ENCODE data around the gene KIF6. TPM values are rescaled to one million over a fixed set of nuclear protein-coding genes. Genes with fewer than 3 reads are reported as not detected.

KIF6 gene
- polyA plus RNA-seq, 1 donor (not counting 4 experiments of a cell fraction or from before 2014, with no cell fraction given): 0.14 TPM

GRCh38 chr6:39496915-39497314, 228.3 kb downstream of the KIF6 start:
- DNase-seq (ENCODE audit: low read depth, low spot score): no peak
- FAIRE-seq: no peak
- H4K20me1 ChIP-seq (ENCODE audit: control insufficient read depth, extremely low read depth, insufficient read depth, low read length): no peaks in the 10 kb centered on the region
- no peak overlapping the region for H3K27ac ChIP-seq (ENCODE audit: control insufficient read depth, insufficient read depth, low read length)
- H3K4me2 ChIP-seq (ENCODE audit: control insufficient read depth, extremely low read depth, insufficient read depth, low read depth, low read length): no peak overlapping the region
- H3K4me1 ChIP-seq (ENCODE audit: control insufficient read depth, extremely low read depth, insufficient read depth, low read length): no peaks in the 10 kb centered on the region
- H3K36me3 ChIP-seq (ENCODE audit: control insufficient read depth in 2 of 2, extremely low read depth in 1 of 2, insufficient read depth in 2 of 2, low read length in 2 of 2): no peaks in the 10 kb centered on the region
- no peak overlapping the region for H2AFZ ChIP-seq (ENCODE audit: control insufficient read depth, low read length)
- dilution Hi-C loops (cut with MboI; ENCODE audit: extremely low pct_ligation_motif_present, low sequenced_read_pairs): no loop called here
- H3K9me1 ChIP-seq (ENCODE audit: control insufficient read depth, extremely low read depth, insufficient read depth, low read length): no peaks in the 10 kb centered on the region
- H3K9ac ChIP-seq (ENCODE audit: control insufficient read depth, extremely low read depth, insufficient read depth, low read length): no peak overlapping the region
- no peak overlapping the region for H3K4me3 ChIP-seq (ENCODE audit: control insufficient read depth in 2 of 3, extremely low read depth in 1 of 3, insufficient read depth in 2 of 3, low read depth in 1 of 3, low read length in 3 of 3)
- TF ChIP-seq EZH2 (IDR thresholded peaks at IDR 0.05; ENCODE audit: low read length) (no peak), CTCF (optimal IDR thresholded peaks at IDR 0.05 in 1 of 3, IDR thresholded peaks at IDR 0.05 in 1 of 3, conservative IDR thresholded peaks at IDR 0.05 in 1 of 3; ENCODE audit: extremely low read depth in 1 of 3, insufficient read depth in 2 of 3, low read length in 3 of 3) (no peak)
- H3K79me2 ChIP-seq (ENCODE audit: control insufficient read depth, insufficient read depth, low read length): no peaks in the 10 kb centered on the region
- H3K9me3 ChIP-seq (ENCODE audit: control insufficient read depth, low read depth, low read length): no peaks in the 10 kb centered on the region
- H3K27me3 ChIP-seq (ENCODE audit: control insufficient read depth, extremely low read depth, insufficient read depth, low read length): no peaks in the 10 kb centered on the region

- H3K4me3 ChIP-seq (ENCODE audit: control insufficient read depth in 2 of 3, extremely low read depth in 1 of 3, insufficient read depth in 2 of 3, low read depth in 1 of 3, low read length in 3 of 3): no peak overlapping the region
- no peaks in the 10 kb centered on the region for H3K36me3 ChIP-seq (ENCODE audit: control insufficient read depth in 2 of 2, extremely low read depth in 1 of 2, insufficient read depth in 2 of 2, low read length in 2 of 2)
- H3K27me3 ChIP-seq (ENCODE audit: control insufficient read depth, extremely low read depth, insufficient read depth, low read length): no peaks in the 10 kb centered on the region
- H3K9ac ChIP-seq (ENCODE audit: control insufficient read depth, extremely low read depth, insufficient read depth, low read length): no peak overlapping the region
- H3K9me3 ChIP-seq (ENCODE audit: control insufficient read depth, low read depth, low read length): no peaks in the 10 kb centered on the region
- DNase-seq (ENCODE audit: low read depth, low spot score): no peak
- TF ChIP-seq CTCF (optimal IDR thresholded peaks at IDR 0.05 in 1 of 3, IDR thresholded peaks at IDR 0.05 in 1 of 3, conservative IDR thresholded peaks at IDR 0.05 in 1 of 3; ENCODE audit: extremely low read depth in 1 of 3, insufficient read depth in 2 of 3, low read length in 3 of 3) (no peak), EZH2 (IDR thresholded peaks at IDR 0.05; ENCODE audit: low read length) (no peak)
- no peaks in the 10 kb centered on the region for H3K79me2 ChIP-seq (ENCODE audit: control insufficient read depth, insufficient read depth, low read length)
- no peak overlapping the region for H3K4me2 ChIP-seq (ENCODE audit: control insufficient read depth, extremely low read depth, insufficient read depth, low read depth, low read length)
- H3K27ac ChIP-seq (ENCODE audit: control insufficient read depth, insufficient read depth, low read length): no peak overlapping the region
- H3K9me1 ChIP-seq (ENCODE audit: control insufficient read depth, extremely low read depth, insufficient read depth, low read length): no peaks in the 10 kb centered on the region
- no peak for FAIRE-seq
- no peaks in the 10 kb centered on the region for H3K4me1 ChIP-seq (ENCODE audit: control insufficient read depth, extremely low read depth, insufficient read depth, low read length)
- H4K20me1 ChIP-seq (ENCODE audit: control insufficient read depth, extremely low read depth, insufficient read depth, low read length): no peaks in the 10 kb centered on the region
- dilution Hi-C loops (cut with MboI; ENCODE audit: extremely low pct_ligation_motif_present, low sequenced_read_pairs): no loop called here
- H2AFZ ChIP-seq (ENCODE audit: control insufficient read depth, low read length): no peak overlapping the region
Measured at GRCh38 chr6:39496456-39496855, 228.8 kb downstream of the KIF6 start.
